ENCODE data around the gene VEPH1. TPM values are rescaled to one million over a fixed set of nuclear protein-coding genes. Genes with fewer than 3 reads are reported as not detected.

Gene VEPH1
- total RNA-seq, 1 donor from 2014 or later: 2.2 TPM

DNA sequence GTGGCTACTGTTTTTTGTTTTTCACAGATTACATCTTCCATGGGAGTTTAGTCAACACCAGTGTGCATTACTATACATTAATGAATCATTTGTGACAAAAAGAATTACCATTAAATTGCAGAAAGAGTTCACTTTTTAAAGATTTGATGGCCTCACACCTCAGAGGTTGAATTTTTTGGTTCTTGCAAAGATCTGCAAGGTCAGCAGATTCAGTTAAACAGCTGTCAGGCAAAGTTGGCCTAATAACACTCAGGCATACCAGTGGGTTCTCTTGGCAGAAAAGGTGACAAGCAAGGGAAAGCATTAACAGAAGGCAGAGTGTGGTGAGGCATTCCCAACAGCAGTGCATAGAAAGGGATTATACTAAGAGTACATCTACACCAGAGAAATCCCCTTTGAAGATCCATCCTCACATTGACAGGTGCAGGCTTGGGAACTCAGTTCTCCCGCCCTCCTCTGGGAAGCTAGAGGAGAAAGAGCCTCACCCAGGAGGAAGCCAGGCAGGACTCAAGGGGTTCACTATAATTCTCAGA lies 90.8 kb downstream of the VEPH1 start:
- Mint-ChIP-seq H3K36me3 (ENCODE audit: low read depth) (no peaks in the 10 kb centered on the region), H3K4me1 (ENCODE audit: low read depth) (peaks cover 7% of the 10 kb centered on the region), H3K27ac (ENCODE audit: unreplicated experiment) (no peak overlapping the region), H3K9me3 (ENCODE audit: low read depth) (peaks cover 6% of the 10 kb centered on the region), H3K27me3 (ENCODE audit: low read depth) (no peaks in the 10 kb centered on the region), H3K4me3 (ENCODE audit: unreplicated experiment) (no peak overlapping the region)
- TF ChIP-seq, protein P1, sequence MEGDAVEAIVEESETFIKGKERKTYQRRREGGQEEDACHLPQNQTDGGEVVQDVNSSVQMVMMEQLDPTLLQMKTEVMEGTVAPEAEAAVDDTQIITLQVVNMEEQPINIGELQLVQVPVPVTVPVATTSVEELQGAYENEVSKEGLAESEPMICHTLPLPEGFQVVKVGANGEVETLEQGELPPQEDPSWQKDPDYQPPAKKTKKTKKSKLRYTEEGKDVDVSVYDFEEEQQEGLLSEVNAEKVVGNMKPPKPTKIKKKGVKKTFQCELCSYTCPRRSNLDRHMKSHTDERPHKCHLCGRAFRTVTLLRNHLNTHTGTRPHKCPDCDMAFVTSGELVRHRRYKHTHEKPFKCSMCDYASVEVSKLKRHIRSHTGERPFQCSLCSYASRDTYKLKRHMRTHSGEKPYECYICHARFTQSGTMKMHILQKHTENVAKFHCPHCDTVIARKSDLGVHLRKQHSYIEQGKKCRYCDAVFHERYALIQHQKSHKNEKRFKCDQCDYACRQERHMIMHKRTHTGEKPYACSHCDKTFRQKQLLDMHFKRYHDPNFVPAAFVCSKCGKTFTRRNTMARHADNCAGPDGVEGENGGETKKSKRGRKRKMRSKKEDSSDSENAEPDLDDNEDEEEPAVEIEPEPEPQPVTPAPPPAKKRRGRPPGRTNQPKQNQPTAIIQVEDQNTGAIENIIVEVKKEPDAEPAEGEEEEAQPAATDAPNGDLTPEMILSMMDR (IDR thresholded peaks at IDR 0.05): no peak
- DNase-seq (ENCODE audit: low spot score): no peak

DNA sequence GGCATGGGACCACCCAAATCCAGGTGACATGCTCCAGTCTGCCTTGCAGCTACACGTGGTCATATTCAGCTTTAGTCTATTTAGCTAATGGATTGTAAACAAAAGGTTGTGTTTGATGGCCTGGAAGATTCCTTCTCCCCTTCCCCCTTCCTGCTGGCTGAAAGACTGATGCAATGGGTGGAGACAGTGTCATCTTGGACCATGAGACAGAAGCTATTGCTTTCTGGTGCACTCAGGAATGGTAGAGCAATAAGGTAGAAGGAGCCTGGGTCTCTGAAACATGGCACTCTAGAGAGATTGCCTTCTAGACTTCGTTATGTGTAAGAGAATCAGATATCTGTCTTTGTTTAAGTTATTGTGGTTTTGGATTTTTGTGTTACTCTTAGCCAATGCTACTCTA lies 92.3 kb downstream of the VEPH1 start:
- Mint-ChIP-seq H3K27ac (ENCODE audit: unreplicated experiment) (no peak overlapping the region), H3K4me3 (ENCODE audit: unreplicated experiment) (no peak overlapping the region), H3K27me3 (ENCODE audit: low read depth) (no peaks in the 10 kb centered on the region), H3K36me3 (ENCODE audit: low read depth) (no peaks in the 10 kb centered on the region), H3K4me1 (ENCODE audit: low read depth) (peaks cover 4% of the 10 kb centered on the region), H3K9me3 (ENCODE audit: low read depth) (peaks cover 6% of the 10 kb centered on the region)
- TF ChIP-seq, protein P1 (IDR thresholded peaks at IDR 0.05): no peak
- DNase-seq (ENCODE audit: low spot score): no peak

DNA sequence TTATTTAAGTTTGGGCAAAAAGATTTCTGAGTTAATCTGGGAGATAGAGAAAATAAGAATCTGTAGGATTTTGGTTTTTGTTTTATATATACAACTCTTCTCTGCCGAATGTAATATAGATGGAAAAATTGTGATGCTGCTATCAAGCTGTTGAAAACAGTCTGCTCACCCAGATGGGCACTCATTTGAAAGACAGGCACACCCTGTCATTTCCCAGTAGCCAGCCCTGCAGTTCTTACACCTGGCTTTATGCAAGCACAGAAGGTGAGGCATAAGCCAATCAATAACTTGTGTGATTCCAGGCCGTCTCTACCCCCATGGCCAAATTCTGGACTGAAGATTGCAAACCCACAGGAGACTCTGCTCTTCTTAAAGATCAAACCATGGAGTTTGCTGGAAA lies 93.7 kb downstream of the VEPH1 start:
- Mint-ChIP-seq H3K9me3 (ENCODE audit: low read depth) (peaks cover 6% of the 10 kb centered on the region), H3K4me1 (ENCODE audit: low read depth) (peaks cover 10% of the 10 kb centered on the region), H3K27ac (ENCODE audit: unreplicated experiment) (no peak overlapping the region), H3K4me3 (ENCODE audit: unreplicated experiment) (no peak overlapping the region), H3K36me3 (ENCODE audit: low read depth) (no peaks in the 10 kb centered on the region), H3K27me3 (ENCODE audit: low read depth) (no peaks in the 10 kb centered on the region)
- no peak for DNase-seq (ENCODE audit: low spot score)
- TF ChIP-seq, protein P1 (IDR thresholded peaks at IDR 0.05): no peak

DNA sequence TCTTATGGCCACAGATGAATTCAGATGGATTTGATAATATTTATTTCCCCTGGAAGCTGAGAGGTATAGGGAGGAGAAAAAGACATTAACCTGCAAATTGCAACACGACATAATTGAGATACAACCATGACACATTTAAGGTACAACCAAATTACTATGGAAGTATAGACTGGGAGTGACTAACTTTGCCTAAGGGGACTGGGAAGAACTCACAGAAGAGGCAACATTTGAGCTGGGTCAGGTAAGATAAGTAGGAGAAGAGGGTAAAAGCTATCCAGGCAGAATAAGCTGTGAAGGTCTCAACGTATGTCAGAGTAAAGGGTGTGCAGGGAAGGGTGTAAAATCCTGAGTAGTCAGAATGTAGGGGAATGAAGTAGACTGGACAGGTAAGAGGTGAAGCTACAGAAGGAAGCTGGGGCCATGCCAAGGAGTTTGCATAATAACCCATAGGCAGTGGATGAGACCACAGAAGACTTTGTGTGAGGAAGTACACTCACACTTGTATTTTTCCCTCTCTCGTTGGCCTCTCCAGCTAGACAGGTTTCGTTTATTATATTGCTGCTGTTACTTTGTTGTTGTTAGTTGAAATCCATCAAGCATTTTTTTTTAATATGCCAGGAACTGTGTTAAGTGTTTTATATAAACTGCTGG lies 94.6 kb downstream of the VEPH1 start:
- Mint-ChIP-seq H3K4me3 (ENCODE audit: unreplicated experiment) (no peak overlapping the region), H3K4me1 (ENCODE audit: low read depth) (peaks cover 10% of the 10 kb centered on the region), H3K9me3 (ENCODE audit: low read depth) (peaks cover 6% of the 10 kb centered on the region), H3K36me3 (ENCODE audit: low read depth) (no peaks in the 10 kb centered on the region), H3K27me3 (ENCODE audit: low read depth) (no peaks in the 10 kb centered on the region), H3K27ac (ENCODE audit: unreplicated experiment) (no peak overlapping the region)
- DNase-seq (ENCODE audit: low spot score): no peak
- TF ChIP-seq, protein P1 (IDR thresholded peaks at IDR 0.05): no peak

DNA sequence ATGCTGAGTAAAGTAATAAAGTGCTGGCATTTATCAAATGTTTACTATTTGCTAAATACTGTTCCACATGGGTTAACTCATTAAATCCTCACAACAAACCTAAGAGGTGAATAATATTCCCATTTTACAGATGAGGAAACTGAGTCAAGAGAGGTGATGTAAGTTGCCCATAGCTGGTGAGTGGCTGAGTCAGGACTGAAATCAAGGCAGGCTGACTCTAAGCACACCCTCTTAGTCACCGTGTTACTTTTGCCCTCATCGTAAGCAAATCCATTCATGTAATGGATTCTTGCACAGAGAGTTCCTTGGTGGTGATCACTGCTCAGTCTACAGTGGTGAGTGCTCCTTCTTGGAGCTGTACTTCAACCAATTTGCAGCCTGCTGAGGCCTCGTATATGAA lies 95.4 kb downstream of the VEPH1 start:
- no peak for DNase-seq (ENCODE audit: low spot score)
- Mint-ChIP-seq H3K36me3 (ENCODE audit: low read depth) (no peaks in the 10 kb centered on the region), H3K4me3 (ENCODE audit: unreplicated experiment) (no peak overlapping the region), H3K27ac (ENCODE audit: unreplicated experiment) (no peak overlapping the region), H3K9me3 (ENCODE audit: low read depth) (peaks cover 6% of the 10 kb centered on the region), H3K4me1 (ENCODE audit: low read depth) (peaks cover 10% of the 10 kb centered on the region), H3K27me3 (ENCODE audit: low read depth) (no peaks in the 10 kb centered on the region)
- TF ChIP-seq, protein P1 (IDR thresholded peaks at IDR 0.05): no peak

Measured in chondrocyte (in vitro differentiated cells).